IPS DF 6.9 (cell line): ENCODE results near the gene TAS2R42.

Experiments
- DNase-seq: peaks from one replicate; pipeline ENCODE4 v3.0.0-alpha.2; 2013; ENCODE audit warnings: low read depth, low spot score
- H3K27ac ChIP-seq: one replicate; pipeline ENCODE4 v1.5.1; 2013; ENCODE audit warnings: low read length, control low read depth
- H3K27me3 ChIP-seq: 2 replicates; pipeline ENCODE4 v1.6.1; 2013; ENCODE audit warnings: mild to moderate bottlenecking, low read length; ENCODE audit not compliant: control insufficient read depth, insufficient read depth
- H3K36me3 ChIP-seq: 2 replicates; pipeline ENCODE4 v1.6.1; 2013; ENCODE audit warnings: low read length; ENCODE audit not compliant: control insufficient read depth, insufficient read depth
- H3K4me1 ChIP-seq: 2 replicates; pipeline ENCODE4 v1.6.1; 2013; ENCODE audit warnings: low read length; ENCODE audit not compliant: control insufficient read depth, insufficient read depth
- H3K4me3 ChIP-seq: 2 replicates; pipeline ENCODE4 v1.5.1; 2013; ENCODE audit warnings: mild to moderate bottlenecking, low read length
- H3K9me3 ChIP-seq: 2 replicates; pipeline ENCODE4 v1.6.1; 2013; ENCODE audit warnings: low read length, inconsistent platforms; ENCODE audit not compliant: control insufficient read depth, insufficient read depth
- WGBS: extraction: QIAGEN DNeasy Blood & Tissue Kit; methylation state at CpG from one replicate; pipeline ENCODE4 v1.1.7; 2013; ENCODE audit warnings: mixed read lengths, missing lambda C conversion rate; ENCODE audit not compliant: insufficient read length, insufficient coverage; 5-methylcytosine and 5-hydroxymethylcytosine counted together

The TAS2R42 gene

GRCh38 chr12:11147420-11147819 is 39.3 kb downstream of the TAS2R42 start:
- H3K9me3 ChIP-seq, result no peaks in the 10 kb centered on the region
- no peak overlapping the region for H3K4me3 ChIP-seq
- WGBS, result no CpG with 5 or more reads among the region's 1 CpG
- no peaks in the 10 kb centered on the region for H3K4me1 ChIP-seq
- DNase-seq, result no peak
- no peaks in the 10 kb centered on the region; the same call in 1 of the 2 replicates for H3K36me3 ChIP-seq
- no peak overlapping the region for H3K27ac ChIP-seq
- no peaks in the 10 kb centered on the region for H3K27me3 ChIP-seq

DNA sequence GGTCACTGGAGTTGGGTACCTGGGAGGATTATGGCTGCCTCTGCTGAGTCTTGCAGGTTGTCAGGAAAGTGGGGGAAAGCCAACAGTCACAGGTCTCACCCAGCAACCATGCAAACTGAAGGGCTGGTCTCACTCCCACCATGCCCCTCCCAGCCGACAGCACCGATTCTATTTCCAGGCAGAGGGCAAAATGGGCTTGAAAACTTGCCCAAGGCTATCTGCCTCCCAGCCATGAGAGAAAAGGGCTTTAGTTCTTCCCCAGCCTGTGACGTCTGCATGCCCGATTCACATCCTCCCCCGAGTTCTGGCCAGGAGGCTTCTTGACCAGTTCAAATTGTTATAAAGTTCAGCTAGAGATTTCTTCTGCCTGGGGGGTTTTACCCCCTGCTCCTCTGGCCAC is 42.4 kb downstream of the TAS2R42 start:
- WGBS, result no CpG with 5 or more reads among the region's 5 CpGs
- H3K36me3 ChIP-seq, result no peaks in the 10 kb centered on the region
- no peaks in the 10 kb centered on the region for H3K27me3 ChIP-seq
- H3K4me1 ChIP-seq, result no peaks in the 10 kb centered on the region
- no peak overlapping the region for H3K4me3 ChIP-seq
- no peak for DNase-seq
- no peaks in the 10 kb centered on the region for H3K9me3 ChIP-seq
- no peak overlapping the region for H3K27ac ChIP-seq

DNA sequence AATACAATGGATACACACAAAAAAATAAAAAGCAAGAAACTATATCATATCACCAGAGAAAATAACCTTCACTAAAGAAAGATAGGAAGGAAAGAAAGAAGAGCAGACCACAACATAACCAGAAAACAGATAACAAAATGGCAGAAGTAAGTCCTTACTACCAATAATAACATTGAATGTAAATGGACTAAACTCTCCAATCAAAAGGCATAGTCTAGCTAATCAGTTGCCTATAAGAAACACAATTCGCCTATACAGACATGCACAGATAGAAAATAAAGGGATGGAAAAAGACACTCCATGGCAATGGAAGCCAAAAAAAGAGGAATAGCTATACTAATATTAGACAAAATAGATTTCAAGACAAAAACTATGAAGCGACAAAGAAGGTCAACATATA is 43.4 kb downstream of the TAS2R42 start:
- WGBS, result no CpG with 5 or more reads among the region's 2 CpGs
- no peaks in the 10 kb centered on the region for H3K36me3 ChIP-seq
- no peak for DNase-seq
- H3K27me3 ChIP-seq, result no peaks in the 10 kb centered on the region
- H3K27ac ChIP-seq, result no peak overlapping the region
- no peaks in the 10 kb centered on the region for H3K9me3 ChIP-seq
- no peaks in the 10 kb centered on the region for H3K4me1 ChIP-seq
- no peak overlapping the region for H3K4me3 ChIP-seq

- Histone ChIP-seq H3K27ac (no peak overlapping the region), H3K4me1 (no peaks in the 10 kb centered on the region), H3K36me3 (no peaks in the 10 kb centered on the region), H3K9me3 (no peaks in the 10 kb centered on the region), H3K27me3 (no peaks in the 10 kb centered on the region), H3K4me3 (no peak overlapping the region)
- WGBS, result no CpG with 5 or more reads among the region's 2 CpGs
- DNase-seq, result no peak
Measured at GRCh38 chr12:11136075-11136474, 50.7 kb downstream of the TAS2R42 start.
